LNCAP (cell line): ENCODE results near the gene CNOT2.

Source experiments
- CTCF ChIP-seq: fragments of 450-650 bp; IDR thresholded peaks from 2 replicates; pipeline ENCODE4 v1.5.1; 2017; ENCODE audit warnings: mild to moderate bottlenecking

Gene CNOT2

GRCh38 chr12:70265132-70265531 is 21.9 kb downstream of the CNOT2 start:
- no peak for TF ChIP-seq CTCF

- no peak for TF ChIP-seq CTCF
Measured at GRCh38 chr12:70267550-70267949, 24.3 kb downstream of the CNOT2 start.

- no peak for TF ChIP-seq CTCF
Measured at GRCh38 chr12:70268972-70269371, 25.7 kb downstream of the CNOT2 start.

GRCh38 chr12:70270108-70270507 is 26.9 kb downstream of the CNOT2 start:
- no peak for TF ChIP-seq CTCF

GRCh38 chr12:70271025-70271424 is 27.8 kb downstream of the CNOT2 start:
- no peak for TF ChIP-seq CTCF

GRCh38 chr12:70272510-70272909 is 29.3 kb downstream of the CNOT2 start:
- TF ChIP-seq CTCF, result no peak

- TF ChIP-seq CTCF, result no peak
Measured at GRCh38 chr12:70275045-70275444, 31.8 kb downstream of the CNOT2 start.

GRCh38 chr12:70277973-70278372 is 34.7 kb downstream of the CNOT2 start:
- no peak for TF ChIP-seq CTCF
